HG03280 (cell line): ENCODE data around the gene FLT1.

ENCODE experiments used
- ATAC-seq: cut with Tn5 transposase; IDR thresholded peaks from one replicate; pipeline ENCODE4 v1.9.1; 2021; ENCODE audit warnings: mild to moderate bottlenecking, moderate library complexity; ENCODE audit not compliant: unreplicated experiment

The FLT1 gene

DNA sequence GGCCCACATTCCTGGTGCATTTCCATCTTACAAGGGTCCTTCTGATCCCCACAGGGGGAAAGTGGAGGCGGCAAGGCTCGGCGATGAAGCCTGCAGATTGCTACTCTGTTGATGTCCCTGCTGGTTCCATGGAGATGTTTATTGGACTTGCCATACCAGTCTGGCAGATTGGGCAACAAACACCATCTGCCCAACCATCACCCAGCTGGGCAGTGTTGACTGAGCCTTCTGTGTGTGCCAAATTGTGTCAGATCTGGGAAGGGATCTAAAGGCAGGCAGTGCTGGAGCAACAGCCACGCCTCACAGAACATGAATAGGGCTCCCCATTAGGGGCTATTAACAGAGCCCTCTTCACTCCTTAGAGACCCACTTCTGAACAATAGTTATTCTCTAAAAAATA, 35.0 kb downstream of the FLT1 start:
- ATAC-seq: no peak

DNA sequence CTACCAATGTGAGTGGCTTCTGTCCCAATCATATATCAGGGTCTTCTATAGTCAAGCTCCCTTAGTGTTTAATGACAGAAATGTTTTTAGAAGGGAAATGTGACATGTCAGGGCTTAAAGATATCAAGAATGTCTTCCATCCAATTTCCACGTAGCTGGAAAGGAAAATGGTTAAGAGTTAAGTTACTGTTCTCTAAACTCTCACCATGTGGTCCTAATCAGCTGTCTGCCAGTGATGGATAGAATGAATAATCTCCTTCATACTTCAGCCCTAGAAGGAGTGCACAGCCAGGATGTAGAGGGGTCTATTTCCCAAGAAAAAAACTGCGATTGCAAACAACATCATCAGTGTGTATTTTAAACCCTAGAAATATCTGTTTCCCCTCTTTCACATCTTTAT, 36.3 kb downstream of the FLT1 start:
- no peak for ATAC-seq

DNA sequence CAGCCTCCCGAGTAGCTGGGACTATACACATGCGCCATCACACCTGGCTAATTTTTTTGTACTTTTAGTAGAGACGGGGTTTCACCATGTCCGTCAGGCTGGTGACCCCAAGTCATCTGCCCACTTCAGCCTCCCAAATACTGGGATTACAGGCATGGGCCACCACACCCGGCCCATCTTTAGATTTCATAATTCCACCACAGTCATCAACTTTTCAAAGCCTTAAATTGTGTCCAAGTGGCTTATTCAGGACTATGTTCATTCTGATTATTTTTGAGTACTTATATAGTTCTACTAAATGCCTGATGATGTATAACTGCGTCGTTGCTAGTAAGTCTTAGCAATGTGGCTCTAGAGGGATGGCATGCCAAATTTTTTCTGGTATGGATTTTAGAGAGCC, 36.9 kb downstream of the FLT1 start:
- ATAC-seq: no peak

DNA sequence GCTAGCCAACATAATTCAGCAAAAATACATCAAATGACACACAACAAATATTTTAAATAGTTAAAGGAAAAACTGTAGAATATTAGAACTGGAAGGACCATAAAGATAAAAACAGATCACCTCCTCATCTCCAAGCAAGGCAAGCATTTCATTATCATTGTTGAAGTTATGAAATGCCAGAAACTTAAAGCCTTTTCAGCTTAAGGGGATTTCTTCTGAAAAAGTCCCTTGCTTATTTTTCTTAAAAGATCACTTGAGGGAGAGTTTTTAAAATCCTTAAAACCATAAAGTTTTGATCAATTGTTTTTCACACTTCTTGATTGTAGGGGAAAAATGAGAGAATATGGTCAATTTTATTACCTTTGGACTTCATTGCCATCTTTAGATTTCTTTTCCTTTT, 37.4 kb downstream of the FLT1 start:
- ATAC-seq: no peak

DNA sequence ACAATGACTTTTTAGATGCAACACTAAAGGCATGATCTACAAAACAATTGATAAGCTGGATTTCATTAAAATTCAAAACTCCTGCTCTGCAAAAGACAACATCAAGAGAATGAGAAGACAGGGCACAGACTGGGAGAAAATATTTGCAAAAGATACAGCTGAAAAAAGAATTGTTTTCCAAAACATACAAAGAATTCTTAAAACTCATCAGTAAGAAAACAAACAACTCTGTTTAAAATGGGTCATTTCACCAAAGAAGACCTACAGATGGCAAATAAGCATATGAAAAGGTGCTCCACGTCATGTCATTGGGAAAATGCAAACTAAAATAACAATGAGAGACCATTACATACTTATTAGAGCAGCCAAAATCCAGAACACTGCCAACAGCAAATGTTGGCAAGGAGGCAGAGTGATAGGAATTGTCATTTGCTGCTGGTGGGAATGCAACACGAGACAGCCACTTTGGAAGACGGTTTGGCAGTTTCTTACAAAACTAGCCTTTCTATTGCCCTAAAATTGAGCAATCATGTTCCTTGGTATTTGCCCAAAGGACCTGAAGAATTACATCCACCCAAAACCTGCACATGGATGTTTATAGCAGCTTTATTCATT, 39.2 kb downstream of the FLT1 start:
- ATAC-seq: no peak

DNA sequence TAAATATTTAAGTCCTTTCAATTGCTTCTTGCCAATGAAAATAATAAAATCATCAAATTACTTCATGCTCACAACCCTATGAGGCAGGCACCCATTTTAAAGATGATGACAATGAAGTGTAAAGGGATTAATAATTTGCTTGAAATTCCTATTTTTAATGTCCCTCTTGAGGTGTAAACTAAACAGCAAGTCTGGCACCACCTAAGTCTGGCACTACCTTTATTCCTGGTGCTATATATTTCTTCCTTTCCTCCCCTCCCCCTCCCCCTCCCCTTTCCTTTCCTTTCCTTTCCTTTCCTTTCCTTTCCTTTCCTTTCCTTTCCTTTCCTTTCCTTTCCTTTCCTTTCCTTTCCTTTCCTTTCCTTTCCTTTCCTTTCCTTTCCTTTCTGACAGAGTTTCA, 42.2 kb downstream of the FLT1 start:
- ATAC-seq: no peak

DNA sequence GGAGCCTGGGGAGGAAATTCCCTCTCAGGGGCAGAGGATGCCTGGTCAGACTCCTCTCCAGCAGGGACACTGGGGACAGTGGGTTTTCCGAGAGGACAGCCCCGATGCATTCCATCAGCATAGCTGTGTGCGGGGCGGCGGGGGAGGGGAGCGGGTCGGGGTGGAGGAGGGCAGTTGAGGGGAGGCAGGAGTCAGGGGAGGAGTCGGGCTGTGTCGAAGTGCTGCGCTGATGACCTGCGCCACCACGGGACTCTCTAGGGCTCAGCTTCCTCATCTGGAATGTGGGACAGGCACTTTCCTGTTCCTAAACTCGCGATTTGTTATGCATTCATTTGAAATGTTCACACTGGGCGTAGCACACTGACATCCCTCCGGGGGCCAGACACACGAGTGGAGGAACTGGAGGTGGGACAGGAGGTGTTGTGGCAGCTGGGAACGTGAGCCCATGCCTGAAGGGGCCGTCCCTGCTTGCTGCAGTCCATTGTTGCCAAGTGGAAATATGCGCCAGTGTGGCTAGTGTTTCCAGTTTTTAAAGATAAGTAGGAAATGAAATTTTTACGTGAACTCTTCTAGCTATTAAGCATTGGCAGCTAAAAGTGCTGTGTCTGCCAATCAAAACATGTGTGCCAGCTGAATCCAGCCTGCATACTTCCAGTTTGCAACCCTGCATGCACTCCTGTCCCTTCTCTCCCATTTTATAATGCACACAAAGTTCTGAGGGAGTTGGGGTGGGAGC, 43.3 kb downstream of the FLT1 start:
- ATAC-seq: no peak

DNA sequence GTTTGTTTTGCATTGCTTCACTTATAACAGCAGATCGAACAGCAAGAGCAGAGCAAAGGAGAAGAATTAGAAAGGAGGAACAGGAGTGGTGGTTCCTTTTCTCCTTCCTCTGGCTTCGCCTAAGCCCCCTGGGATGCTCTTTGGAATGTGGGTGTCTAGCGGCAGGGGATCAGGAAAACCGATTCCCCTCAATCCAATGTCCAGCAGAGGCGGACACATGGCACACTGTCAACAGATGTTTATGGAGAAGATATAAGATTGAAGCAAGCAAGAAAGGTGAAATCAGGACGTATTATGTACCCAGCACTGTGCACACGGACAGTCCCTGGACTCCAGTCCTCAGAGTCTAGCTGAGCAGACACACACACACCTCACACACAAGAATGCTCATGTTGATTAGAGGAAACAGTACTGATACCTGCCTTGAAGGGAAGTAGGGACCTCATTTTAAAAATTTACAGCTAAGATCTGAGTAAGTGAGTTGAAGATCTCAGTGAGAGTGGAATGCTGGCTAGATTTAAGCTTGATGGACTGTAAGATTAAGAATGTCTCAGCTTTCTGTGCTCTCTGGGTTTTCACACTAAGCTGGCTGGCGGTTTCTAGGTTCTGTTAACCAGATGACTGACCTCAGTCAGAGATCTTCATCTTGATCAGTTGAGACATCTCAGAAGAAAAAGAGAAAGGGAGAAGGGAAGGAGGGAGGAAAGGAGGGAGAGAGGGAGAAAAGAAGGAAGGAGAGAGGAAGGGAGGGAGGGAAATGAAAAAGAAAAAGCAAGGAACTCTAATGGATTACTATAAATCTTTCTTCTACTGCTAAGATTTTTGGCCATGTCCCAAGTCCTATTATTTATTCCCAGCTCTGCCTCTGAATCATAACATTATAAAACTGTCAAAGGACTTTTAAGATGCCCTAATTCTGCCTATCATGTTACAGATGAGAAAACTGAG, 44.8 kb downstream of the FLT1 start:
- ATAC-seq: no peak

DNA sequence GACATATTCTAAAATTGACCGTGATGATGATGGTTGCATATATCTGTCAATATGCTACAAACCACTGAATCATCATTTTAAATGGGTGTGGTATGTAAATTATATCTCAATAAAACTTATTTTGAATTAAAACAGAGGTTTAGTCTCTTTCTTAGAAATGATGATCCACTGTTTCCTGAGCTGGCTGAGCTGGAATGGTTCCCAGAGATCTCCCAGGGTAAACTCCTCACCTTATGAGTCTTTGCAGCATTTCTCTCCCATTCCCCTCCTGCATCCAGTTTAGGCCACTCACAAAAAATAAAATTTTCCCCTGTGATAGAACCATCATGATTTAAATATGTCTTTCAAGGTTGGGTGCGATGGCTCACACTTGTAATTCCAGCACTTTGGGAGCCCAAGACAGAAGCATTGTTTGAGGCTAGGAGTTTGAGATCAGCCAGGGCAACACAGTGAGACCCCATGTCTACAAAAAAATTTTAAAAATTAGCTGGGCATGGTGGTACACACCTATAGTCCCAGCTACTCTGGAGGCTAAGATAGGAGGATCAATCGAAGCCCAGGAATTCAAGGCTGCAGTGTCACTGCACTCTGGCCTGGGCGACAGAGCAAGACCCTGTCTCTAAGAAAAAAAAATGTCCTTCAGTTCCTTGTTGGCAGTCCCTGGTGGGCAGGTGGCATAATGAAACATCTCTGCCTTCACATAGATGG, 46.1 kb downstream of the FLT1 start:
- ATAC-seq: no peak

DNA sequence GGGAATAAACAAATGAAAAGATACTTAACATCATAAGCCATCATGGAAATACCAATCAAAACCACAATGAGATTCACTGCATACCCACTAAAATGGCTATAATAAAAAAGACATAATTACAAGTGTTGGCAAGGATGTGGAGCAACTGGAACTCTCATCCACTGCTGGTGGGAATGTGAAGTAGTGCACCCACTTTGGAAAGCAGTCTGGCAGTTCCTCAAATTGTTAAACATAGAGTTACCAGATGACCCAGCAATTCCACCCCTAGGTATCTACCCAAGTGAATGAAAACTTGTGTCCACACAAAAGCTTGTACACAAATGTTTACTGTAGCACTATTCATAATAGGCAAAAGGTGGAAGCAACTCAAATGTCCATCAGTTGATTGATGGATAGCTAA, 46.9 kb downstream of the FLT1 start:
- no peak for ATAC-seq

DNA sequence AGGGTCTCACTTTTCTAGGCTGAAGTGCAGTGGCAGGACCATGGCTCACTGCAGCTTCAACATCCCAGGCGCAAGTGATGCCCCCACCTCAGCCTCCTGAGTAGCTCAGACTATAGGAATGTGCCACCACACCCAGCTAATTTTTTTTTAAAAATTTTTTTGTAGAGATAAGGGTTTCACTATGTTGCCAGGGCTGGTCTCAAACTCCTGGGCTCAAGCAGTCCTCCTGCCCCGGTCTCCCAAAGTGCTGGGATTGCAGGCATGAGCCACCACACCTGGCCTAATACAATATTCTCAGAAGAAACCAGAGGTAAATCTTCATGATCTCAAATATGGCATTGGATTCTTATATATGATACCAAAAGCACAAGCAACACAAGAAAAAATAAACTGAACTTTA, 47.7 kb downstream of the FLT1 start:
- ATAC-seq: no peak

DNA sequence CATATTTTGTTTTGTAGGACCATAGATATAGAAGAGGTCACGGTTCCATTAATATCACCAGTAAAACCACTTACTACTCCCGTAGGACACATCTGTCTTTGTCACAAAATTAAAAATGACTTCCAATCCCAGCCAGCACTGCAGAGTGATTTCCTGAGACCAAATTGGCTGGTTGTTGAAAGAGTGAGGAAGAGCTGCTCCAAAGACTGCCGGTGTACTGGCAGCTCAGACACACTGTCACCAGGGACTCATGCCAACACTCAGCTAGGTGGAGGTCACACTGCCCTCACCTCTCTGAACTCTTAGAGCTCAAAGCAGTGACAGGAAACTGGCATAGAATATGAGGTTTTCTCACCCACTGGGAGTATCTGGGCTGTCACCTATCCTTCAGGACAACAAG, 52.1 kb downstream of the FLT1 start:
- ATAC-seq: no peak

DNA sequence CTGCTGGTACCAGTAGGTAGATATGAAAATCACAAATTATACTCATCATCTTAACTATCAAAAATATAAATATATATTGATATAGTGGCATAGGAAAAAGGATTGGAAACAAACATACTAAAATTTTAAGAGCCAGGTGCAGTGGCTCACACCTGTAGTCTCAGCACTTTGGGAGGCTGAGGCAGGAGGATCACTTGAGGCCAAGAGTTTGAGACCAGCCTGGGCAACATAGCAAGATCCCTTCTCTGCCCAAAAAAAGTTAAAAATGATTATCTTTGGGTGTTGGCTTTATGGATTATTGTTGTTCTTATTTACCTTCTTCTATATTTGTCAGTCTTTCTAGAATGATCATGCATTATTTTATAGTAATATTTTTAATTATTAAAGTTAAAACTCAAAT, 53.4 kb downstream of the FLT1 start:
- ATAC-seq: no peak

DNA sequence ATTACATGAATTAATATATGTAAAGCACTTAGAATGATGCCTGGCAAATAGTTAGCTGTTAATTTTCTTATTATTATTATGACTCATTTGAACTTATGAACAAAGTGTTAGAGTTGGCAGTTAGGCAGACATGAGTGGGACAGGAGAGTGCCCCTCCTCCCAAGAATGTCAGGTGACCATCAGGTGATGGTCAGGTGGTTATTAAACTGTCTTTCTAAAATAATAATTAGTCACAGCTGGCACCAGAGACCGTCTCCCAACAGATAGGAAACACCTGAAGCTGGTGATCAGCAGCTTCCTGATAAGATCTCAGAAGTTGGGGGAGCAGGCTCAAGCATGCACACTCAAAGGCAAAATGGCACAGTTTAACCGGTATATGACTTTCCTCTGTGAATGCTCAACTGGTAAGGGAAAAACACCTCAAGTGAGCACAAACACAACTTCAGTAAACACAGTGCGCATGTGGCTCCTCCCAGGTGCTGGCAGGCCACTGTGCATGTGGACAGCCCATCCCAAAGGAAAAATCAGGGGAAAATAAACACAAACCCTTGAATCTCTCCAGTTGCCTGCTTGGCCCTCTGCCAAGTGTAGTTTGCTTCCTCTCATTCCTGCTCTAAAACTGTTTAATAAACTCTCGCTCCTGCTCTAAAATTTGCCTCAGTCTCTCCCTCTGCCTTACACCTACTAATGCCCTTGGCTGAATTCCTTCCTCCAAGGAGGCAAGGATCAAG, 54.0 kb downstream of the FLT1 start:
- no peak for ATAC-seq

DNA sequence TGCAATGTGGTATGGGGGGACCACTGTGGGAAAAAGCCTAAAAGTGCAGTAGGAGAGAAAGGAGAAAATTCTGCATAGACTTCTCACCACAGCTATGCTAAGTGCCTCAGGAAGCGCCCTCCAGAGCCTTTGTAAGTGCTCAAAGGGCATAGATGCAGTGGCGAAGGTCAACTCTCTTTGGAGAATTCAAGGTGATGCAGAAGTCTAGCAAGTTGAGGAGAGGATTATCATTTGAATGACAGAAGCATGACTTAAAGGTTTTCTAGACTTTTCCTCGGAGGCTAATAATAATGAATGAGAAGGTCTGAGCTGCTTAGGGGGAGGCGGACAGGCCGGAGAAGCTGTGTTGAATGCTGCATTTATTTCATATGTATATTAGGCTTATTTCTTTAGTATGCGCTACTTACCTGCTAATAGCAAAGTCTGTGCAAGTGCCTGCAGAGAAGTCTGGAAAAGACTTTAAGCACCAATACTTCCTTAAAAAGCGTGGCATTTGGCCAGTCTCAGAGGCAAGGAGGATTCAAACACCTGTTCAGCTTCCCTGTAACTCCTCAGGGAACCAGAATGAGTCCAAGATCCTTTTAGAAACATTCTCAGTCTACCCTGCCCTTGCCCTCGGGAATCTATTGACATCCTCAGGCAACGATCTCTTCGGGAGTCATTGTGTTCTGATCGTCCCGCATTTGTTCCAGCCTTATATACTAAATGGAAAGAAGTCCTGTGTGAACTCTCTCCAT, 56.2 kb downstream of the FLT1 start:
- no peak for ATAC-seq

DNA sequence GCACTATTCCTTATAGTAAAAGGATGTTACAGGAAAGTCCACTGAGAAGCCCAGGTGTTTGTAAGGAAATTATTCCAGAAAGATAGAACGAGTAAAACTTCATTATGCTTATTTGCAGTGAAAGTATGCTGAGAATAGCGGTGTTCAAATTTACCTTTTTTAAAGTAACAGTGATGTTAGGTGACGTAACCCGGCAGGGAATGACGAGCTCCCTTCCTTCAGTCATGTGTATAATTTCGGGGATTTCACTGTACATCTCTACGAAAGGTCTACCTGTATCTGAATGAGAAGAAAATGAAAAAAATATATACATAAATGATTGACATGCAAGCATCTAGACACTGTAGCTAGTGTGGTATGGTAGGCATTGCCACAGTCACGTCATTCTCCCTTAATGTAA, 56.9 kb downstream of the FLT1 start:
- no peak for ATAC-seq

DNA sequence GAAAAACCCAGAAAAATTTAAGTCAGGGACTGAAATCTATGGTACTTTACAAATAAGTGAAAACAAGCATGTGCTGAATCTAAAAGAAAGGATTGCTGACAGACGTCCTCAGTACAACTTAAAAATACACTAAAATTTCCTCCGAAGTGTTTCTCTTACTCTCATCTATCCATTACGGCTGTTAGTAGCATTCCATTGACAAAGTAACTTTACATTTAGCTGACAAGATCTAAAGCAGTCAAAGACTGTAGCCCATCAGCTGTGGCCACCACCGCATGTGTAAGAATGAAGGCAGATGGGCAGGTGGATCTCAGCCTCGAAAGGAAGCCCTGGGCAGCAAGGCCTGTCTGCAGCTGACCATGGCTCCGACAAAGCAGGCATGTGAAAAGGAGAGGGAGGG, 59.0 kb downstream of the FLT1 start:
- no peak for ATAC-seq

DNA sequence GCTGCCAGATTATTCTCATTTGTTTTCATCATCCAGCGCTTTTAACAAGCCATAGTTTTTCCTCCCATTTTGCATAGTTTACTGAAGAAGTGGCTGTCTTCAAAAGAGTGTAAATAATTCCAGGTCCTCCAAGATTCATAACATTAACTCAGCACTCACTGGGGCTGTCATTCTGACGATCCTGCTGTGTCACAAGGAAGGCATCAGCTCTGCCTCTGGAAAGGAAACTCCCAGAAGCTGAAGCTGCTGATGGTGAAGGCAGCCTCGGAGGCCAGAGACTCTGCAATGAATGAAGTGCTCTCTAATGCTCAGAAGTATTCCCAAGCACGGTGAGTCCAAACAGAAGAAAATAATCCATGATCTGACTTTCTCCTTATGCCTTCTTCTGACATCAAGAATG, 60.0 kb downstream of the FLT1 start:
- no peak for ATAC-seq

DNA sequence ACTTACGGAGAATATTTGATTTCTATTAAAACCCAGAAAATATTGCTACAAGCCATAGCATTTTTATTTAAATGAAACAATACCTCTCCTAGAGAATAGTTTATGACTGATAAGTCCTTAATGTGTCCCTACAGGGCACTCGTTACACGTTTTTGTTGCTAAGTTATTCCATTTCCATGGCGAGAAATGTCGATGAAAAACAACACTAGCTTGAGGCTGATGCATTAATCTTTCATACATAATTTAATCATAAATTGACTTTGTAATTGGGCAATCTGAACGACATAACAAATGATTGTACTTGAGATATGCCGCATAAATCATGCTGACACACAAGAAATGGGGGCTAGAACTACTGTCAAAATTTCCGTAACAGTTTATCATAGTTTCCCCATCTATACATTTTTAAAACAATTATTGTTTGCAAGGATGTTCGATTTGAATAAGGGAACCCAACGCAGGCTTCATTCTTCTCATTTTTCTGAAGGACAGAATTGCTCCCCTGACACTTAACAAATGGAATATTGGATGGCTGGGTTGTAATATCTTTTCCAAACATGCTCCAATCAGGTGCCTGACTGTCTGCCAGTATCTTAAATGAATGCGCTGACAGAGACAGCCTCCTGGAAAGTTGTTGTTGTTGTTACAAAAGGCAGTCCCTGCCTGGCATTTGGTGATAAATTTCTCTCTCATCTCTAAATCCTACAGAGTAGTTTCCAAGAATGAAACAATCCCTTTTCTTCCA, 61.9 kb downstream of the FLT1 start:
- ATAC-seq: no peak
